GM19328 (cell line): ENCODE results near the gene BMP5.

ENCODE experiments used
- ATAC-seq: cut with Tn5 transposase; IDR thresholded peaks from one replicate; pipeline ENCODE4 v1.9.1; 2021; ENCODE audit warnings: mild to moderate bottlenecking, moderate library complexity; ENCODE audit not compliant: unreplicated experiment

BMP5 gene

DNA sequence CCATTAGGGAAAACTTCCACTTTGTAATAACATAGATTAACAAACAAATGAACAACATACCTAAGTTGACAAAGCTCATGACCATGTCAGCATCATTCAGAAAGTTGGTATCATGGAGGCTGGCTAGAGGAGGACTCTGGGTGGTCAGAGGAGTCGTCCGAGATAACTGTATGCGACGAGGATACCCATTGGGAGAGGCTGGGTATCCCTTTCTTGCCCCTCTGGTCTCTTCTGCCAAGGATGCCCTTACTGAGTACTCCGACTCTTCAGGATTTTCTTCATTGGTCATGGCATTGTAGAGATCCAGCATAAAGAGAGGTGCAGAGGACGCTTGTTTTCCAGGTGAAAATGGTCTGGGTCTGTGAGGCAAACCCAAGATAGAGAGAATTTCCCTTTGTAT is 1.1 kb downstream of the BMP5 start:
- no peak for ATAC-seq

DNA sequence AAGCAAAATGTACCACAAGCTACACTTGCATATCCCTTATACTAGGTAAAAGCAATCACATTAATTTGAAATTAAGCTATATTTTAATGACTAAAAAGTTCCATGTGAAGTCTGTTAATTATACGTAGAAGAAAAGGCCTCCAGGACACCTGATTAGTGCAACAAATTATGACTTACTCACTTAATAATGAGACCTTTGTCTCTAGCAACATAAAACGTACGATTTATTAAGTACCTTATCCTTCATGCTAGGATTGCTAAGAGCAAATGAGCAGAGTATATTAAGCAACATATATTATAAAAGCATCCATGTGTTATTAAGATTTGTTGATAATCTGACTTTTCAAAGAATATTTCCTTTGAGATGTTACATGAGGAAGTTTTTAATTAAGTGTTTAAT is 2.5 kb downstream of the BMP5 start:
- no peak for ATAC-seq

DNA sequence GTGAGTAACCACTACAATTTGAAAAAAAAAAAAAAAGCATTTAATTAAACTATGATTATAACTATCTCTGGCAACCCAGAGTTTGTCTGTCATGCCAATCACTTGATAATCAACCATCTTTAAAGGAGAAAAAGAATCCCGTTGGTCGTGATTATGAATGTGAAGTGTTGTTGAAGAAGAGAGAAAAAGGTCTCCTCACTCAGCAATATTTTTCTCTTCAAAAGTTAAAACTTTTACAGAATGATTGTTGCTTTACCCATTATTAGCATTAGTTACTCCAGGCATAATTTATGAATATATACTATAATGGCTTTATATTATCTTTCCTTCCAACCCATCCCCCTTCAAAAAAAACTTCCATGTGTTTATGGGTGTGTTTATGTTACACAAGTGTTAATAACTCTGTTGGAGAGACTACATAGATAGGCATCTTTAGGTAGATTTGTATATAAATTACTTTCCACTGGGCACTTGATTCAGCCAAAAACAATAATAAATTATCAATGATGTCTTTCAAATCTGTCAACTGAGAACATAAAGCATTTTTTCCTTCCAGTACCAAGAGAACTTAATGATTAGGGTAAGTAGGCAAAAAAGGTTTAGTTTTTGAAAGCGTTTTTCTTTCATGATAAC is 5.1 kb downstream of the BMP5 start:
- no peak for ATAC-seq

DNA sequence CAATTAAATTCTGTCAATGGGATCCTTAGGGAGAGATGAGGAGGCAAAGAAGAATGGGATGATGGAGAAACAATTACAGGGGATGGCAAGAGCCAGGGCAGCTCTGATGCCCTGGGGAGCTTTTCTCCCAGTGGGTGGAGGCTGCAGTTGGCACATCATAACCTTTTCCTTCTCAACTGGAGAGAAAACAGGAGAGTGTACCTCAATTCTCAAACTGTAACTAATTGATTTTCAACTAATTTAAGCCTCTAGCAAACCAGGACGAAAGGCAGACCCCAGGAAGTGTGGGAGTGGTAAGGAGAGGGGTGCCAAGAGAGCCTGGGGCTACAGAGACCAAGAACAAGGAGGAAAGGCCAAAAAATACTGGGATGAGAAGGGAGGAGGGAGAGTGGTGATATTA is 5.7 kb downstream of the BMP5 start:
- ATAC-seq = no peak

DNA sequence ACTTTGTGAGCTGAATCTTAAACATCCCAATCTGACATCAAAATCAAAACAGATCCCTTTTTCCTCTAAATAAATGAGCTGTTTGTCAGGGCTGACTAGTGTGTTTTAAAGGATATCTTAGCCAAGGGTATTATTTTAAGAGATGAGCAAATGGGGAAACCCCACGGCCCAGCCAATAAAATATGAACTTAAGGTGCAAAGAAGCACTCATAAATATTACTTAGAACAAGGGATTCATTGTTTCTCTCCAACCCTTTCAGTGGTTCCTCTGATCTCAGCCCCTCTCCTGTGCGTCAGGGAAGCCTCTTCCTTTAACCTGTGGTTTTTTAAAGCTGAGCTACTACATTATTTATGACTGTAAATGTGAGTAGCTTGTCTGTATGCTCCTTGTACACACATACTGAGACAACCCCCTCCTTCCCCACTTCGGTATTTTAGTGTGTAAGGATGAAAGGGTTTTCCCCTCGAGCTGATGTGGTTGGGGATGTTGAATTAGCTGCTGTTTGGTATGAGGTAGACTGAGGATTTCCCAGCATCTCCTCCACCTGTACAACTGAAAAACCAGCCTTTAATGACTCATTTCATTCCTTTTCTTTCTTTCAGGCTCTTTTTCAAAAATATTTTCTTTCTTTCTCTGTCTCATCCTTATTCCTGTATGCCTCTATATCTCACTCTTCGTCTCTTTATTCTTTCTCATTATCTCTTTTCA is 6.5 kb downstream of the BMP5 start:
- peak; percentile 90 for ATAC-seq

- ATAC-seq = no peak
Observed at GRCh38 chr6:55868176-55868575, 7.2 kb downstream of the BMP5 start.

DNA sequence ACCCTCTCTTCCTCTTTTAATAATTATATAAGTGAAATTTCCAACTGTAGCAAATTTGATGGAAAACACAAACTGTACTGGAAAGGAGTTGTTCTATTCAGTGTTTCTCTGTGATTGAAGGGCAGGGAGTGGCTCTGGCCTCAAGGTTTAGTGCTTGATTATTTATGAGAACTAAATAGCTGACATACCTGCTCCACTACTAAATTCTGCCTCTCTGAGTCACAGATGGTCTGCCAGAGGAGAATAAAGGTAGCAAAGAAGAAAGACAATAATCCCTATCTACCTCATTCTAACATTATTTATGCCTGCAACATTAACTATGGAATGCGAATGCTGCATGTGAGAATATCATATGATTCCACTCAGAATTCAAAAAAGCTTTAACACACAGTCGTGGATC is 9.3 kb downstream of the BMP5 start:
- no peak for ATAC-seq

DNA sequence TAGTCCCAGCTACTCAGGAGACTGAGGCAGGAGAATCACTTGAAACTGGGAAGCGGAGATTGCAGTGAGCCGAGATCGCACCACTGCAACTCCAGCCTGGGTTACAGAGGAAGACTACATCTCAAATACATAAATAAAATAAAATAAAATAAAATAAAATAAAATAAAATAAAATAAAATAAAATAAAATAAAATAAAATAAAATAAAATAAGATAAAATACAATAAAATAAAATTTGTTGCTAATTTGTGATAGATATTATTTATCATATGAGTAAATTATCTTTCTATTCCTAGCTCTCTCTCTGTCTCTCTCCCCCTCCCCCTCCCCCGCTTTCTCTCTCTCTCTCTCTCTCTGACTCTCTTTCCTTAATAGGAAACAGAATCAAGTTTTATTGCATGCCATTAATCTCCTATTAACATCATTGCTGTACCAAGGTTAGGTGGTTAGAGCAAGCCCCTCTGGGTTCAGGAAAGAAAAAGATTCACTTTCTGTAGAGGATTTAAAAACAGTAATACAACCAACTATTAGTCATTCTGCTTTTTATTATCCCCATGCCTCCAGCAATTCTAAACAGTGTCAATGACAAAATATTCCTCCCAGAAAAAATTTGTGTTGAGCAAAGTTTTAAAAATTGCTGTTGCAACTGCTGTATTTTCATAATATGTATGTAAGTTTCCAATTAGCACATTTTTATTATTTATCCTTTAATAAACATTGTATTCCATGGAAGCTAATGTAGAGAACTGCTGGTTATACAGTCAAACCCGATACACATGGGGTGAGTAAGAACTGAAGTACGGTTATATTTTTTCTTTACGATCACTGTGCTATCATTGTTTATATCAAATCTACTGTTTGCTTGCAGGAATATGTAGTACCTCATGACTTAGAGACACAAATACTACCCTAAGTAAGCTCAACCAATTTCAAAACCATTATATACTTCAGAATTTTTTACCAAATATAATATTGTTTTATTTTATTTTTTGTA is 22.1 kb downstream of the BMP5 start:
- no peak for ATAC-seq

DNA sequence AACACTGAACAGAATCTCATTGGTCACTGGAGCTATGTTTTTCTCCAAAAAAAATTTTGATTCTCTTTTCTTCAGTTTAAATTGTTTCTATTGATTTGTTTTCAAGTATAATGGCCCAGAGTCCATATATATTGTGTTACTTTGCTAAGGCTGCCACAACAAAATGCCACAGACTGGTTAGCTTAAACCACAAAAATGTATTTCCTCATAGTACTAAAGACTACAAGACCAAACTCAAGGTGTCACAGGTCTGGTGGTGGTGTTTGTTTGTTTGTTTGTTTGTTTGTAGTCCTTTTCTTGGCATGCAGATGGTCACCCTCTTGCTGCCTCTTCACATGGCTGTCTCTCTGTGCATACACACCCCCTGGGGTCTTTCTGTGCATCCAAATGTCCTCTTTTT is 34.0 kb downstream of the BMP5 start:
- no peak for ATAC-seq

DNA sequence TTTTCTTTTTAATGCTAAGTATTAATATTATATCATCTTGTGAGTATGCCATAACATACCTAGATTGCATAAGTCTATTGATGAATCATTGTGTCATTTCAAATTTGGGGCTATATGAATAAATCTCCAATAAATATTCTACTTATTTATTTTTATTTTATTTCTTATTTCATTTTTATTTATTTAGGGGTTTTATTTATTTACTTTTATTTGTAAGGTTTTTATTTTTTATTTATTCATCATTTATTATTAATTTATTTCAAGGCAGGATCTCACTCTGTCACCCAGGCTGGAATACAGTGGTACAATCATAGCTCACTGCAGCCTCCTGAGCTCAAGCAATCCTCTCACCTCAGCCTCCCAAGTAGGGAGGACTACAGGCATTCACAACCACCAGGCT is 36.3 kb downstream of the BMP5 start:
- ATAC-seq = no peak

- ATAC-seq = no peak
Observed at GRCh38 chr6:55836945-55837344, 38.4 kb downstream of the BMP5 start.

DNA sequence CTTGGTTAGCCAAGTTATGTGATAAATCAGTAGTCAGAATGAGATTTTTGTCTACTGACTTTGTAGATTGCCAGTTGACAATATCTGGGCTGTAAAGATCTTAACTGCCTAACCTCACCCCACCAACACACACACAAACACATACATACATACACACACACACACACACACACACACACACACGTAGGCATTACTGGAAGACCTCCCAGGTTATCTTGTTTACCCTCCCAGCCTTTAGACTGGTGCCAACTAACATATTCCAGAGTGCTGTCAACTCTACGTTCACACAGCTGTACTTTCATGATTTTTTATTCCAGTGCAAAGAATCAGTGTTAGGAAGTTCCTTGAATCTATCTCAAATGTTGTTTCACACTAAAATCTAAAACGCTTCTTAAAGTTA is 38.9 kb downstream of the BMP5 start:
- no peak for ATAC-seq

DNA sequence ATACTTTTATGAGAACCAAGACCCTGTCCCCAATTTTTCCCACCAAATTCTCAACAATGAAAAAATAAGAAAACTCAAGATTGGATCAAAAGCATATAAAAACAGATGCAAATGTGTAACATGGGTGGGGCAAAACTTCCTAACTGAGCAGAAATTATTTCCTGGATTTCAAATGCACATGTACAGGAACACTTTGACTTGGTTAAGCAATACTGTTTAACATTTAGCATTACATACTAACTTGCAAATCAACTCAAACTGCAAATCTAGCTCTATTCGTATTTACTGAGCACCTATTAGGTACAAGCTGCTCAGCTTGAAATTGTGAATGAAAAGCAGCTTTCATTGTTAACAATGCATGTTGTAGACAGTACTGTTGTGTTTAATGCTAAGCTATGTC is 40.2 kb downstream of the BMP5 start:
- ATAC-seq = no peak

DNA sequence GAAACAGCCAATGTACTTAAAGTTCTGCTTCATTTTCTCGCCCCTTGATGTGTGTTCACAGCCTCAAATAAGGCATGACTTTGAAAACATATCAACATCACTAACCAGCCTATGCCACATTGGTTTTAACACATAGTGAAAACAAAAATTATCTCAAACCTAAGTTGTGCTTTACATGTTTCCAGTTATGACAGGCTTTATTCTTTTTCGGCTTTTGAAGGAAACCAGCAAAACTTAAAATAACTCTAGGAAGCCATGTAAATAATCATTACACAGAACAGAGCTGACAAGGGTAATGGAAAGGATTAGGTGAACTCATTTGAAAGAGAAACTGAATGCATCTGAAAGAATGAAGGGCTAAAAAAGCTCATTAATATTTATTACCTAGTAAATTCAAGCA is 42.1 kb downstream of the BMP5 start:
- ATAC-seq = no peak

GRCh38 chr6:55827818-55828522 is 47.4 kb downstream of the BMP5 start:
- no peak for ATAC-seq

DNA sequence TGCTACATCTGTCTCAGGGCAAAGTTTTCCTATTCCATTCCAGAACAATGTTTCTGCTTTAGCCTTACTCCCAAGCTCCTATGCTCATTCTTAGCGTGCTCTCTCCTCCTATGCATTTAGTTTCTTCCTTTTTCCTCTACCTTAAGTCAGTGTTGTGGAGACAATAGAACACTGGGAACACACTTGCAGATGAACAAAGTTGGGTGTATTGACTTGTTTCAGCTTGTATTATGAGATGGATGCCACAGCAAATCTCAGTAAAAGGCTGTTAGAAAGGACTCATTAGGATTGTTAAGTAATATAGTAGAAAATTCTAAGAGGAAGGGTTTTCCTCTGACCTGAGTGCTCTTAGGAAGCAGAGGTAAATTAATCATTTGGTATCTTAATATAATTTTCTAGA is 48.4 kb downstream of the BMP5 start:
- ATAC-seq = no peak

GRCh38 chr6:55825402-55826051 is 49.9 kb downstream of the BMP5 start:
- ATAC-seq = no peak

DNA sequence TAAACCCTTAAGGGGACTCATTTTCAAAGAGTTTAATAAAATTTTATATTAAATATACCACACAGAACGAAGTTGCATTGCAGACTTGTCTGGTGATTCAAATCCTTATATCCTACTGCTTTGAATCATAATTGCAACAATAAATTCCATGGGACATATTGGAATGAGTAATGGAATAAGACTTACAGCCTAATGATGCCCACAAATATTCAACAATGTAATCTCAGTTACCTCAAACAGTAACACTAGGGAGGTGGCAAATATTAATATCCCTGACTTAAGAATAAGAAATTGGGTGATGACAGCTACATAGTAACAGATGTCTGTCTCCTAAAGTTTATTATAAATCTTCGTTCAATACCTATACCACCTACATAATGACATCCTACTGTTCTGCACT is 52.6 kb downstream of the BMP5 start:
- ATAC-seq = no peak

DNA sequence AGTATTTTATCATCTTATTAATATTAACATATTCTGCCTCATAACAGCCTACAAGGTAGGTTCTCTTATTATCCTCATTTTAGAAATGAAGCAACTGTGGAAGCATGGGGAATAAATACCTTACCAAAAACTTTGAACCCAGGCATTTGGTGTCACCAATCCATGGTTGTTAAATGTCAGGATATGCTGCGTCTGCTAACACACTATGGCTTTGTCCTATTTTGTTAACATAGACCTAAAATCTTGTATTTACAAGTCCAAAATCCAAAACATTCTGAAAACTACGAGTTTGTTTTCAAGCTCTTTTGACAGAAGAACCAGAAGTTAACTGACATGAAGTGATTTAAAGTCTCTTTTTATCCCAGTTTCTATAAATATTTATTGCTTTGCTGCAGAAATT is 53.4 kb downstream of the BMP5 start:
- ATAC-seq = no peak

- no peak for ATAC-seq
Observed at GRCh38 chr6:55820696-55821095, 54.7 kb downstream of the BMP5 start.

- no peak for ATAC-seq
Observed at GRCh38 chr6:55819811-55820210, 55.6 kb downstream of the BMP5 start.
